Endometrial microvascular endothelial cells (primary cell): Measurements from ENCODE around the gene NEURL1. TPM values are rescaled to one million over a fixed set of nuclear protein-coding genes. Genes with fewer than 3 reads are reported as not detected.

Experiments used
- in situ Hi-C: cut with HindIII; loops from 2 replicates; pipeline ENCODE4 v1.10.0; 2017; ENCODE audit warnings: low sequenced_read_pairs, low pct_unique_long_range_greater_than_20kb; ENCODE audit errors: inconsistent ontology term
- total RNA-seq: library from RNA; depleted of rRNA; stranded (reverse); fragments of >200 nt; gene quantifications from one replicate; pipeline ENCODE4 v1.2.3, GENCODE V29; 2015; ENCODE audit errors: inconsistent ontology term

Gene NEURL1
- total RNA-seq, 1 donor from 2014 or later: not detected

GRCh38 chr10:103551619-103552602 lies 58.4 kb downstream of the NEURL1 start:
- in situ Hi-C loops: no loop called here

GRCh38 chr10:103552856-103553742 lies 59.6 kb downstream of the NEURL1 start:
- in situ Hi-C loops: no loop called here

GRCh38 chr10:103553743-103554487 lies 60.4 kb downstream of the NEURL1 start:
- in situ Hi-C loops: no loop called here

- in situ Hi-C loops: no loop called here
Observed at GRCh38 chr10:103554488-103555324, 61.2 kb downstream of the NEURL1 start.

GRCh38 chr10:103555325-103555649 lies 61.8 kb downstream of the NEURL1 start:
- in situ Hi-C loops: no loop called here

- in situ Hi-C loops: no loop called here
Observed at GRCh38 chr10:103555712-103556111, 62.2 kb downstream of the NEURL1 start.

GRCh38 chr10:103556383-103557007 lies 63.0 kb downstream of the NEURL1 start:
- in situ Hi-C loops: no loop called here

GRCh38 chr10:103557455-103557854 lies 64.0 kb downstream of the NEURL1 start:
- in situ Hi-C loops: no loop called here

GRCh38 chr10:103558911-103559310 lies 65.4 kb downstream of the NEURL1 start:
- in situ Hi-C loops: no loop called here

- in situ Hi-C loops: no loop called here
Observed at GRCh38 chr10:103559776-103560175, 66.3 kb downstream of the NEURL1 start.

- in situ Hi-C loops: no loop called here
Observed at GRCh38 chr10:103560886-103561285, 67.4 kb downstream of the NEURL1 start.

- in situ Hi-C loops: no loop called here
Observed at GRCh38 chr10:103562383-103562782, 68.9 kb downstream of the NEURL1 start.

- in situ Hi-C loops: no loop called here
Observed at GRCh38 chr10:103563231-103564115, 70.0 kb downstream of the NEURL1 start.

- in situ Hi-C loops: no loop called here
Observed at GRCh38 chr10:103564116-103564501, 70.6 kb downstream of the NEURL1 start.

GRCh38 chr10:103564776-103565520 lies 71.4 kb downstream of the NEURL1 start:
- in situ Hi-C loops: no loop called here

GRCh38 chr10:103566536-103566935 lies 73.0 kb downstream of the NEURL1 start:
- in situ Hi-C loops: no loop called here
